Heart right ventricle (tissue), 16 donors: Measurements from ENCODE around the gene LEMD2. TPM values are rescaled to one million over a fixed set of nuclear protein-coding genes. Genes with fewer than 3 reads are reported as not detected.

Experiments
- ATAC-seq, 8 donors: fragments of 200-7000 bp; cut with Tn5 transposase; one replicate each; pipeline ENCODE4 v1.9.1; 2020; ENCODE audit warnings: mild to moderate bottlenecking in 8 of 8, moderate library complexity in 8 of 8, moderate number of reproducible peaks in 1 of 8
- DNase-seq, 2 donors: peaks; one replicate each; pipeline ENCODE4 v3.0.0-alpha.2; 2020
- H3K27ac ChIP-seq, 10 donors: fragments of 200-600 bp; sonication (generic) in 2 of 10; one replicate each; pipeline versions ENCODE4 v1.5.0 to v1.8.0; 2020 to 2022; ENCODE audit warnings: mild to moderate bottlenecking in 3 of 10
- H3K27me3 ChIP-seq, 7 donors: fragments of 200-600 bp; one replicate each; pipeline ENCODE4 v1.8.0; 2021 to 2022; ENCODE audit warnings: mild to moderate bottlenecking in 2 of 7
- H3K36me3 ChIP-seq, 9 donors: fragments of 200-600 bp; sonication (generic) in 1 of 9; one replicate each; pipeline versions ENCODE4 v1.5.0 to v1.8.0; 2020 to 2022; ENCODE audit warnings: mild to moderate bottlenecking in 2 of 9
- H3K4me1 ChIP-seq, 9 donors: fragments of 200-600 bp; sonication (generic) in 1 of 9; one replicate each; pipeline versions ENCODE4 v1.5.0 to v1.8.0; 2020 to 2022; ENCODE audit warnings: mild to moderate bottlenecking in 4 of 9
- H3K4me3 ChIP-seq, 10 donors: fragments of 200-600 bp; sonication (generic) in 2 of 10; one replicate each; pipeline versions ENCODE4 v1.5.0 to v1.8.0; 2020 to 2022; ENCODE audit warnings: mild to moderate bottlenecking in 7 of 10, moderate library complexity in 2 of 10
- H3K9me3 ChIP-seq, 11 donors: fragments of 200-600 bp in 10 of 11; sonication (generic) in 2 of 11; one replicate each; pipeline versions ENCODE4 v1.5.0 to v1.8.0; 2013 to 2022; ENCODE audit warnings: mild to moderate bottlenecking in 2 of 11, control low read depth in 1 of 11, moderate library complexity in 1 of 11
- WGBS, 2 donors: extraction: QIAGEN DNeasy Blood & Tissue Kit; methylation state at CpG; one replicate each; pipeline ENCODE4 v1.1.7; 2013; ENCODE audit warnings: inconsistent platforms in 1 of 2; 5-methylcytosine and 5-hydroxymethylcytosine counted together
- intact Hi-C, 10 donors: fragments of 100-400 bp; cut with DNase I; formaldehyde crosslinking; loops; one replicate each; pipeline versions ENCODE4 v1.11.1 to v1.14.2; 2022
- polyA plus RNA-seq, 2 donors: library from polyadenylated mRNA; stranded (reverse); fragments of 200-250 nt; gene quantifications; one replicate each; pipeline ENCODE4 v1.2.3, GENCODE V29; 2013
- total RNA-seq, 10 donors: library from RNA; stranded (reverse); fragmentation: NEBNext Ultra II Directional in 3 of 10; extraction: Animal tissue kit (Norgen Biotek cat#: 25700) in 3 of 10; gene quantifications; one replicate each; pipeline versions ENCODE4 v1.2.1 to v1.2.4, GENCODE V29; 2021 to 2023
- TF ChIP-seq, protein P1 (sequence below), 9 donors: fragments of 200-600 bp; sonication (generic) in 2 of 9; IDR thresholded peaks; one replicate each; pipeline versions ENCODE4 v1.5.0 to v1.8.0; 2021 to 2022; ENCODE audit warnings: antibody characterized with exemption in 9 of 9, mild to moderate bottlenecking in 5 of 9, moderate library complexity in 1 of 9
- donor health status: Arrhythmogenic right ventricular cardiomyopathy.
- donor health status: ischemic (EF 13 %, LVEDD 7.1; RV severe dilation, severe dysfunction).
- donor health status: healthy with polysubstance abuse.
- donor health status: DM: no; HTN: yes; CAD: no.
- donor health status: DM: no; HTN: no; CAD: no.
- donor health status: ischemic (EF 25% LVEDD 6.9; RV normal size, moderate dysfunction).
- donor health status: ischemic (EF 25% LVEDD 5.7; RV mildly dilated, moderate dysfunction).
- donor health status: healthy.
- donor health status: DM: yes; HTN: yes; CAD: no.
- donor health status: Ischemic cardiomyopathy.
- donor health status: ischemic (EF 35%, LVEDD 5.7; RV mildly dilated, moderate dysfunction).
- donor health status: nonischemic (EF 11% LVEDD 7.7; RV severe dilation, severe dysfunction).
- donor health status: DM: yes; HTN: yes; CAD: no.
- donor health status: PGD.
- donor health status: ischemic (EF 29% LVEDD 5.4; RV normal size, mild dysfunction).
- donor health status: nonischemic (EF 23%, LVEDD 6.1; RV moderate dilation, normal function).

LEMD2 gene
- total and polyA plus RNA-seq, 12 donors, result 18.5 to 45.9 (median 27.0) TPM

DNA sequence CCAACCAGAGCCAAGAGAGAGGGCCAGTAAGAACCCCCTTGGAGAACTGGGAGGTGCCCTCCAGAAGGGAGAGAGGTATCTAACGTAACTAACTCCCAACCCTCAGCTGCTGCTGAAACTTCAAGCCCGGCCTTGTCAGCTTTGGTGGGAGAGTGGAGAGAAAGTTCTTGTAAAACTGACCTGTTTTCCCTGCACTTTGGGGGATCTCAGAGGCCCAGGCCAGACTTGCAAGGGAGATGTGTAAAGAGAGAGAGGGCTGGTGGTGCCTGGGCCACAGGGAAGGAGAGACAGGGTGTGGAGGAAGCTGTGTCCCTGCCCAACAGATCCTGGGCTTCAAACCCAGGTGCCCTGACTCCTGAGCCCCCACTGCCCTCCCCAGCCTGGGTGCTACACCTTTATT, 24.9 kb downstream of the LEMD2 start:
- TF ChIP-seq, protein P1, sequence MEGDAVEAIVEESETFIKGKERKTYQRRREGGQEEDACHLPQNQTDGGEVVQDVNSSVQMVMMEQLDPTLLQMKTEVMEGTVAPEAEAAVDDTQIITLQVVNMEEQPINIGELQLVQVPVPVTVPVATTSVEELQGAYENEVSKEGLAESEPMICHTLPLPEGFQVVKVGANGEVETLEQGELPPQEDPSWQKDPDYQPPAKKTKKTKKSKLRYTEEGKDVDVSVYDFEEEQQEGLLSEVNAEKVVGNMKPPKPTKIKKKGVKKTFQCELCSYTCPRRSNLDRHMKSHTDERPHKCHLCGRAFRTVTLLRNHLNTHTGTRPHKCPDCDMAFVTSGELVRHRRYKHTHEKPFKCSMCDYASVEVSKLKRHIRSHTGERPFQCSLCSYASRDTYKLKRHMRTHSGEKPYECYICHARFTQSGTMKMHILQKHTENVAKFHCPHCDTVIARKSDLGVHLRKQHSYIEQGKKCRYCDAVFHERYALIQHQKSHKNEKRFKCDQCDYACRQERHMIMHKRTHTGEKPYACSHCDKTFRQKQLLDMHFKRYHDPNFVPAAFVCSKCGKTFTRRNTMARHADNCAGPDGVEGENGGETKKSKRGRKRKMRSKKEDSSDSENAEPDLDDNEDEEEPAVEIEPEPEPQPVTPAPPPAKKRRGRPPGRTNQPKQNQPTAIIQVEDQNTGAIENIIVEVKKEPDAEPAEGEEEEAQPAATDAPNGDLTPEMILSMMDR (IDR thresholded peaks at IDR 0.05), result no peak
- WGBS, 2 donors, result 92 to 96% methylated on average over 2 of the region's 2 CpGs
- ATAC-seq (no peak), DNase-seq (no peak)
- Histone ChIP-seq H3K27me3 (peaks cover 0 to 3% (median 0%) of the 10 kb centered on the region in 7 donors), H3K4me1 (peaks cover 2 to 30% (median 19%) of the 10 kb centered on the region in 9 donors), H3K4me3 (no peak overlapping the region), H3K9me3 (peaks cover 0 to 5% (median 0%) of the 10 kb centered on the region in 11 donors), H3K36me3 (no peaks in the 10 kb centered on the region), H3K27ac (no peak overlapping the region)
- intact Hi-C loops, result loop anchor here in 8 of 10 donors (5.0 to 10.0 kb wide), 5 partner anchors 42 to 179 kb away; partner anchors contain the start of genes UQCC2 (in 3 of the 8) and BAK1 (in 2 of the 8)

DNA sequence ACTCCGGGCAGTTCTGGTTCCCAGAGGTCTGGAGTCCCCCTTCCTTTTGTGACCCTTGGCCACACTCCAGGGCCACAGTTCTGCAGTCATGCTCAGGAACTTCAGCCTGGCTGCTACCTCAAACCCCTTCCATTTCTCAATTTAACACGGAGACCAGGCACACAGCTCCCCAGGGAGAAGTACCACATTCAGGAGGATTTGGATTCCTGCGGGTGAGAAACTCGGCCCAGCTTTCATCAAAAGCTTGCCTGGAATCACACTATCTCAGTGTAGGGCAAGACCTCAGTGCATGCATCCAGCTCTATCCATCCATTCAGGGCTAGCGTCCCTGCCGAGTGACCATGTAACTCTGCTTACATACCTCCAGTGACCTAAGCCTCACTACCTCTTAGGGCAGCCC, 25.4 kb downstream of the LEMD2 start:
- Histone ChIP-seq H3K27ac (no peak overlapping the region), H3K27me3 (peaks cover 0 to 2% (median 0%) of the 10 kb centered on the region in 7 donors), H3K4me1 (peaks cover 2 to 30% (median 19%) of the 10 kb centered on the region in 9 donors), H3K36me3 (no peaks in the 10 kb centered on the region), H3K4me3 (no peak overlapping the region), H3K9me3 (peaks cover 0 to 5% (median 0%) of the 10 kb centered on the region in 11 donors)
- 50 to 58% methylated on average over 6 of the region's 6 CpGs for WGBS, 2 donors
- TF ChIP-seq, protein P1 (IDR thresholded peaks at IDR 0.05), result no peak
- ATAC-seq (no peak), DNase-seq (no peak)
- intact Hi-C loops, result loop anchor here in 9 of 10 donors (2.0 to 10.0 kb wide), 8 partner anchors 41 to 179 kb away; partner anchors contain the start of genes UQCC2 (in 4 of the 9) and BAK1 (in 2 of the 9)

- WGBS, 2 donors, result 69 to 79% methylated on average over 4 of the region's 4 CpGs
- TF ChIP-seq, protein P1 (IDR thresholded peaks at IDR 0.05), result no peak
- peak overlapping the region in 2 of 10 donors; percentile 71 to 82 for H3K27ac ChIP-seq
These were observed 26.2 kb downstream of the LEMD2 start for GRCh38 chr6:33762713-33763112.

DNA sequence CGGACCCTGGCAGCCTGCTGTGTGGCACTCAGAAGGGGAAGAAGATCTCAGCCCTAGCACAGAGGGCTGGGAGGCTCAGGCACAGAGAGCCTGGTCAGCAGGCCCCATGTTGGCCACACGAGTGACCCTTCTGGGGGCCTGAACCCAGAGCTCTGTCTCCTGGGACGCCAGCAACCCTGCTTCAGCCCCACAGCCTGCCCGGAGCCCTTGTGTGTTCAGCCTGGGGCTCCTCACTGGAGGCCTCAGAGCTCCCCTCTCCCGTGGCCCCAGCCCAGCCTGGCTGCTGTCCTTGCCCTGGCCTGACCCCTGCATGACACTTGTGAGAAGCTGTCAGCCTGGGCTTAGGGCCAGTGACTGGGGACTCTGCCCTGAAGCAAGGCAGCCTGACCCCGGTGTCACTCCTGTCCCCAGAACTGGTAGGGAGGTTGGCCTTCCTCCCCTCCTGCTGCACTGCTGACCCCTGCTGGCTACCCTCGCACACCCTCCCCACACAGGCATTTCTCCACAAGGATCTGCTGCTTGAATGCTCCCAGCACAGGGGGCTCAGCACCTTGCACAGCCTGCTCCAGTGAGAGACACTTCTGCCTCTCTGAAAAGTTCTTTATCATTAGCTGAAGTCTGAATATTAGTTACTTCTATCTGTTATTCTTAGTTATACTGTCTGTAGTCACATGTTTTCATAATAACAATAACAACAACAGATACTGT, 26.9 kb downstream of the LEMD2 start:
- peak; percentile 80 to 87 for DNase-seq
- WGBS, 2 donors, result 32 to 35% methylated on average over 7 of the region's 7 CpGs

More at GRCh38 chr6:33762713-33763112, 26.2 kb downstream of the LEMD2 start:
- H3K36me3 ChIP-seq, result no peaks in the 10 kb centered on the region
- H3K9me3 ChIP-seq, result peaks cover 0 to 5% (median 0%) of the 10 kb centered on the region in 11 donors
- H3K27me3 ChIP-seq, result no peaks in the 10 kb centered on the region
- H3K4me1 ChIP-seq, result peaks cover 2 to 30% (median 19%) of the 10 kb centered on the region in 9 donors
- DNase-seq, result no peak
- intact Hi-C loops, result loop anchor here in 9 of 10 donors (1.0 to 10.0 kb wide), 10 partner anchors 40 to 178 kb away; partner anchors contain the start of genes UQCC2 (in 5 of the 9) and BAK1 (in 2 of the 9)
- no peak for ATAC-seq
- H3K4me3 ChIP-seq, result no peak overlapping the region

More for the DNA sequence above, 26.9 kb downstream of the LEMD2 start:
- Histone ChIP-seq H3K4me3 (peak overlapping the region in 1 of 10 donors; percentile 3), H3K27ac (peak overlapping the region; percentile 14 to 82 (median 71)), H3K4me1 (peaks cover 2 to 30% (median 19%) of the 10 kb centered on the region in 9 donors), H3K9me3 (peaks cover 0 to under 1% (median 0%) of the 10 kb centered on the region in 11 donors), H3K27me3 (no peaks in the 10 kb centered on the region), H3K36me3 (no peaks in the 10 kb centered on the region)
- TF ChIP-seq, protein P1 (IDR thresholded peaks at IDR 0.05), result peak; percentile 44 to 78 (median 66)
- intact Hi-C loops, result loop anchor here in 9 of 10 donors (1.0 to 10.0 kb wide), 10 partner anchors 40 to 177 kb away; partner anchors contain the start of genes UQCC2 (in 5 of the 9) and BAK1 (in 2 of the 9)
- peak; percentile 85 to 95 (median 91) for ATAC-seq
